Fibroblast of villous mesenchyme (primary cell): ENCODE results near the gene GJA3. TPM values are rescaled to one million over a fixed set of nuclear protein-coding genes. Genes with fewer than 3 reads are reported as not detected.
A peak's percentile ranks its signal among the peaks of the same experiment; 100 is the strongest.

ENCODE experiments used
- DNase-seq: peaks from one replicate; pipeline ENCODE4 v3.0.0-alpha.2; 2010; ENCODE audit warnings: low read depth
- H3K4me3 ChIP-seq: 2 replicates; pipeline ENCODE4 v1.5.1; 2011; ENCODE audit warnings: low read depth, mild to moderate bottlenecking, low read length
- CTCF ChIP-seq: IDR thresholded peaks from 2 replicates; pipeline ENCODE4 v1.5.1; 2012; ENCODE audit warnings: low read depth, mild to moderate bottlenecking, low read length; ENCODE audit not compliant: insufficient read depth
- total RNA-seq: library from RNA; depleted of rRNA; stranded (reverse); fragments of >200 nt; gene quantifications from 2 replicates; pipeline ENCODE4 v1.2.3, GENCODE V29; 2012

Gene GJA3
- total RNA-seq: 0.43 and 0.97 TPM in 2 replicates

DNA sequence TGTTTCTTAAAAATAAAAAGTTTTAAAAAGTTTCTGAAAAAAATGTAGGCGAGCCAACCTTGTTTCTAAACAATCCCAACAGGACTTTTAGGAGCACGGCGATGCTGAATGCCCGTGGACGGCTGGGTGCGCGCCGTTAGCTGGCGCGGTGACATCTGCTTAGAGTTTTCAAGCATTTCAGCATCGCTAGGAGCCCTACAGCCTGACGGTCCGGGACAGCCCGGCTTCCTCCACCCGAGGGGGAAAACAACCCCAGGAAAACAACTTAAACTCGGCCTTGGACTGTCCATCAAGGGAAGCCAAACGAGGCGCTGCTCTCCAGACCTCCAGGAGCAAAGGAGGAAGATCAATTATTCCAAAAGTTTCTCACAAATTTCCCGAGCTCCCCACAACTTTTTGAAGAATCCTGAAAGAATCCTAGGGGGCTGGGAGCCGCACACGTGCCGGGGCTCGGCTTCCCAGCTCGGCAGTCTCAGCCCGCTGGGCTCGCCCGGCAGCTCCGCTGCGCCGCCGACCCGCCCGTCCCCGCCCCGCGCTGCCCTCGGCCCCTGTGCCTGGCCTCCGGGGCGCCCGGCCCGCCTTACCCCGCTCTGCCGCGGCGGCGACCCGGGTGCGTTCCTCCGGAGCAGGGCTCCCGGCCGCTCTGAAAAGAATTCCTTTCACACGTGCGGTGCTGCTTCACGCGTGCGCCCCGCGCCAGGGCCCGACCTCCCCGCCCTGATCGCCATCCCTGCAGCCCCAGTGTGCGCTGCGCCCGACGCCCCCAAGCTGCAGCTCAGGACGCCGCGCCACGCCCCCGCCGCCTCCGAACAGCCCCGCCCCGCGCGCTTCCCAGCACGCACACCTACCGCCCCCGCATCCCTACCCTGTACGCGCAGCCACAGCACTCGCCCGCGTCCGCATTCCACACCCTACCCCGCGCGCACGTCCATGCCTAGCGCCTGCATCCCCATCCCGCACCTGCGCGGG lies at the start of gene GJA3:
GJA3 (minus strand) TSS at position 747 of the 969 bp plus-strand sequence. CDS start 17,764 bp downstream, outside the sequence.
- peak within 1 kb of the TSS; percentile 51 for H3K4me3 ChIP-seq
- TF ChIP-seq CTCF: no peak
- DNase-seq: peak; percentile 31

GRCh38 chr13:20209948-20210347 lies 49.1 kb upstream of the GJA3 start:
- DNase-seq: no peak
- TF ChIP-seq CTCF: no peak
- no peak overlapping the region for H3K4me3 ChIP-seq

GRCh38 chr13:20206698-20207235 lies 45.9 kb upstream of the GJA3 start:
- H3K4me3 ChIP-seq: no peak overlapping the region
- TF ChIP-seq CTCF: no peak
- DNase-seq: no peak

DNA sequence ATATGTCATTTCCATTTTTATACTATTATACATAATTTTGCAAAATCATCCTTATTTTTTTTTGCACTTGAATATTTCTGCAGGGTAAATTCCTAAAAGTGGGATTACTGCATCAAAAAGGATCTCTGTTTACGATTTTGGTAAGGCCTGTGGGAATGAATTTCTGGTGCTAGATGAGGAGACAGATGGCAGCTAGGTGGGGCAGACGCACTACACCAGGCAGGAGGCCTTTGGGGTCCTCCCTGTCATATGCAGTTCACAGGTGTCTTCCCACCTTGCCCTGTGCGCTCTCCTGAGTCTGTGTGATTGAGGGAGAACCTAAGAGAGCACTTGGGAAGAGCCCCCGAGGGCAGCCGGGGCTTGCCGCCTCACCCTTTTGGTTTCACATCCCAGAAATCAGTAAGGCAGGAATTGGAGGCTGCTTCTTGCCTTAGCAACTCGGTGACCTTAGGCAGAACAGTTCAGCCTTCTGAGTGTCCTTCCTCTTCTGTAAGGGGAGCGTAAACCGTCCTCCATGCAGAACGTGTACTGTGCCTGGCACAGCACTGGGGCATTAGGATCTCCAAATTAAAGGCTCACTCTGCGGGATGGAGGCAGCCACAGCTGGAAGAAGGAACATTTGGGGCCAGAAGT lies 45.3 kb upstream of the GJA3 start:
- no peak for DNase-seq
- H3K4me3 ChIP-seq: no peak overlapping the region
- no peak for TF ChIP-seq CTCF

DNA sequence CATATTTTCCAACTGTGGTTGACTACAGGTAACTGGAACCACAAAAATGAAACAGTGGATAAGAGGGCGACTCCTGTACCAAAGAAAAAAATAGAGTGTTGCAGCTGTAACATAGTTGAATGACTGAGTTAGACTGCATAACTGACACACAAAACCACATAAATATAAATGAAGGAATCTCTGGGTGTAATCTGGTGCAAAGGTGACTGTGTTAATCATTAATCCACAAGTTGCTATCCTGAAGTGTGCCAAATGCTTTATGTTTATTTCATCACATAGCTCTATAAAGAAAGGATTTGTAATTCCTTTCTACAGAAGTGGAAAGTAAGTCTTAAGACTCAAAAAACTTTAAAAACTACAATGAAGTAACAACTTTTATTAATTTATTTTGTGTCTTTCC lies 37.9 kb upstream of the GJA3 start:
- DNase-seq: no peak
- no peak for TF ChIP-seq CTCF

DNA sequence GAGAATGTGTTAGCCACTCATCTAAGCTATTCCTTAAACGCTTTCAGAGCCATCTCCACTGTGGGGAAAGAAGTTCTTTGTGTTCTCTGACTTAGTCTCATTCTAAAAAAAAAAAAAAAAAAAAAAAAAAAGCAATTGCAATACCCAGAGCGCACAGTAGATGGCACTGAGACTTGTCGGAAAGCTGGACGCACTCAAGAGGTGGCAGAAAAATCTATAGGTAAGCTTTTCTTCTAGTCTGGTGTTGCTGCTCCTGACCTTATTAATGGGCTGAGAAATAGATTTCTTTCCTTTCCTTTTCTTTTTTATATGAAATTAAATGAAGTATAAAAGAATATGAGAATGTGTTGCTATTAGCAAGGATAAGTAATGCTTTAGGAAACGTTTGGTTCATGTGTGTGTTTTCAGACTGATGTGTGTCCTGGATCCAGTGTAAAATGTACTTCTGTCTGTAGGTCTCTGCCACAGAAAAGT lies 36.5 kb upstream of the GJA3 start:
- peak; percentile 56 for DNase-seq
- no peak overlapping the region for H3K4me3 ChIP-seq
- peak; percentile 73 for TF ChIP-seq CTCF

More for the DNA sequence above, 37.9 kb upstream of the GJA3 start:
- no peak overlapping the region for H3K4me3 ChIP-seq
